COR-L47 (cell line): ENCODE data around the gene HIVEP1.
"Not testable (repeated sequence)": the region's sequence is repeated elsewhere in the genome, so short reads cannot be mapped to it uniquely, and the experiment has no call there.

Source experiments
- DNase-seq: peaks from one replicate; lab custom pipeline; 2025; lab: John Stamatoyannopoulos, UW

Gene HIVEP1

GRCh38 chr6:12158686-12159415, 146.7 kb downstream of the HIVEP1 start:
- no peak for DNase-seq

- DNase-seq: no peak
These were observed 148.2 kb downstream of the HIVEP1 start for GRCh38 chr6:12160326-12160725.

GRCh38 chr6:12162213-12162612, 150.1 kb downstream of the HIVEP1 start:
- no peak for DNase-seq

- no peak for DNase-seq
These were observed 151.0 kb downstream of the HIVEP1 start for GRCh38 chr6:12163149-12163548.

GRCh38 chr6:12163744-12164507, 151.8 kb downstream of the HIVEP1 start:
- DNase-seq: no peak

- DNase-seq: no peak
These were observed 152.3 kb downstream of the HIVEP1 start for GRCh38 chr6:12164508-12164770.

- no peak for DNase-seq
These were observed 153.2 kb downstream of the HIVEP1 start for GRCh38 chr6:12165297-12165696.

- DNase-seq: no peak
These were observed 153.7 kb downstream of the HIVEP1 start for GRCh38 chr6:12165722-12166280.

GRCh38 chr6:12169377-12169776, 157.3 kb downstream of the HIVEP1 start:
- DNase-seq: no peak

- no peak for DNase-seq
These were observed 158.4 kb downstream of the HIVEP1 start for GRCh38 chr6:12170351-12171092.

GRCh38 chr6:12171717-12172116, 159.6 kb downstream of the HIVEP1 start:
- DNase-seq: no peak

- no peak for DNase-seq
These were observed 160.5 kb downstream of the HIVEP1 start for GRCh38 chr6:12172572-12172971.

- DNase-seq: no peak
These were observed 161.1 kb downstream of the HIVEP1 start for GRCh38 chr6:12173181-12173580.

- no peak for DNase-seq
These were observed 161.5 kb downstream of the HIVEP1 start for GRCh38 chr6:12173661-12174060.

GRCh38 chr6:12174878-12175277, 162.8 kb downstream of the HIVEP1 start:
- no peak for DNase-seq

GRCh38 chr6:12175626-12176025, 163.5 kb downstream of the HIVEP1 start:
- DNase-seq: no peak

GRCh38 chr6:12176782-12177181, 164.7 kb downstream of the HIVEP1 start:
- DNase-seq: not testable (repeated sequence)

GRCh38 chr6:12178521-12178920, 166.4 kb downstream of the HIVEP1 start:
- no peak for DNase-seq

- DNase-seq: no peak
These were observed 169.4 kb downstream of the HIVEP1 start for GRCh38 chr6:12181481-12181880.

- no peak for DNase-seq
These were observed 170.6 kb downstream of the HIVEP1 start for GRCh38 chr6:12182676-12183075.

- DNase-seq: no peak
These were observed 173.1 kb downstream of the HIVEP1 start for GRCh38 chr6:12185081-12185673.

- no peak for DNase-seq
These were observed 174.4 kb downstream of the HIVEP1 start for GRCh38 chr6:12186528-12186927.
